Neutrophil (primary cell): ENCODE data around the gene FAM50B.
"Not testable (repeated sequence)": the region's sequence is repeated elsewhere in the genome, so short reads cannot be mapped to it uniquely, and the experiment has no call there.

Experiments
- H3K27ac ChIP-seq: fragments of 200-600 bp; sonication (generic); 2 replicates; pipeline ENCODE4 v1.5.1; 2016; ENCODE audit warnings: mild to moderate bottlenecking, moderate library complexity
- H3K27me3 ChIP-seq: fragments of 200-600 bp; sonication (generic); 2 replicates; pipeline ENCODE4 v1.6.0; 2016; ENCODE audit warnings: mild to moderate bottlenecking
- H3K36me3 ChIP-seq: fragments of 200-600 bp; sonication (generic); 2 replicates; pipeline ENCODE4 v1.5.1; 2017
- H3K4me1 ChIP-seq, 2 experiments: fragments of 200-600 bp in 1 of 2; sonication (generic) in 1 of 2; 1 replicate in 1 of 2; 2 replicates in 1 of 2; pipeline versions ENCODE4 v1.5.1 to v1.6.1; 2013 to 2016; ENCODE audit warnings: low read depth in 1 of 2, low read length in 1 of 2, mild to moderate bottlenecking in 1 of 2, moderate library complexity in 1 of 2; ENCODE audit not compliant: control insufficient read depth in 1 of 2, insufficient read depth in 1 of 2
- H3K4me3 ChIP-seq, 2 experiments: fragments of 200-600 bp in 1 of 2; sonication (generic) in 1 of 2; 1 replicate in 1 of 2; 2 replicates in 1 of 2; pipeline ENCODE4 v1.5.1; 2013 to 2016; ENCODE audit warnings: low read depth in 1 of 2, low read length in 1 of 2, mild to moderate bottlenecking in 1 of 2, moderate library complexity in 1 of 2
- H3K9me3 ChIP-seq: fragments of 200-600 bp; sonication (generic); 2 replicates; pipeline ENCODE4 v1.5.1; 2016
- CTCF ChIP-seq: fragments of 200-600 bp; sonication (generic); IDR thresholded peaks from 2 replicates; pipeline ENCODE4 v1.5.1; 2016; ENCODE audit warnings: antibody characterized with exemption

FAM50B gene

GRCh38 chr6:3861424-3861823 is 12.3 kb downstream of the FAM50B start:
- no peak overlapping the region for H3K4me3 ChIP-seq
- peaks cover 17% of the 10 kb centered on the region for H3K27me3 ChIP-seq
- no peak for TF ChIP-seq CTCF
- H3K9me3 ChIP-seq: no peaks in the 10 kb centered on the region
- H3K36me3 ChIP-seq: no peaks in the 10 kb centered on the region
- H3K27ac ChIP-seq: no peak overlapping the region
- H3K4me1 ChIP-seq: no peaks in the 10 kb centered on the region

- H3K27me3 ChIP-seq: peaks cover 17% of the 10 kb centered on the region
- no peaks in the 10 kb centered on the region for H3K4me1 ChIP-seq
- H3K4me3 ChIP-seq: no peak overlapping the region
- no peak overlapping the region for H3K27ac ChIP-seq
- H3K9me3 ChIP-seq: no peaks in the 10 kb centered on the region
- TF ChIP-seq CTCF: no peak
- H3K36me3 ChIP-seq: no peaks in the 10 kb centered on the region
These were observed 12.9 kb downstream of the FAM50B start for GRCh38 chr6:3862038-3862437.

GRCh38 chr6:3863322-3863721 is 14.1 kb downstream of the FAM50B start:
- not testable (repeated sequence) for H3K4me1 ChIP-seq, H3K4me3 ChIP-seq, H3K27ac ChIP-seq, H3K36me3 ChIP-seq, H3K9me3 ChIP-seq
- H3K27me3 ChIP-seq: peaks cover 13% of the 10 kb centered on the region

GRCh38 chr6:3865463-3865862 is 16.3 kb downstream of the FAM50B start:
- peaks cover 13% of the 10 kb centered on the region for H3K27me3 ChIP-seq
- no peaks in the 10 kb centered on the region for H3K36me3 ChIP-seq
- no peaks in the 10 kb centered on the region for H3K4me1 ChIP-seq
- no peak for TF ChIP-seq CTCF
- H3K27ac ChIP-seq: no peak overlapping the region
- no peak overlapping the region for H3K4me3 ChIP-seq
- no peaks in the 10 kb centered on the region for H3K9me3 ChIP-seq

GRCh38 chr6:3867641-3868502 is 18.7 kb downstream of the FAM50B start:
- no peaks in the 10 kb centered on the region for H3K9me3 ChIP-seq
- H3K36me3 ChIP-seq: no peaks in the 10 kb centered on the region
- peaks cover 12% of the 10 kb centered on the region for H3K27me3 ChIP-seq
- H3K27ac ChIP-seq: no peak overlapping the region
- no peaks in the 10 kb centered on the region for H3K4me1 ChIP-seq
- no peak for TF ChIP-seq CTCF
- H3K4me3 ChIP-seq: no peak overlapping the region

- no peak for TF ChIP-seq CTCF
- no peaks in the 10 kb centered on the region for H3K9me3 ChIP-seq
- H3K36me3 ChIP-seq: no peaks in the 10 kb centered on the region
- peaks cover 12% of the 10 kb centered on the region for H3K27me3 ChIP-seq
- no peak overlapping the region for H3K4me3 ChIP-seq
- no peaks in the 10 kb centered on the region for H3K4me1 ChIP-seq
- H3K27ac ChIP-seq: no peak overlapping the region
These were observed 19.4 kb downstream of the FAM50B start for GRCh38 chr6:3868544-3868943.
